ENCODE results near the gene AMOTL1. TPM values are rescaled to one million over a fixed set of nuclear protein-coding genes. Genes with fewer than 3 reads are reported as not detected.
A peak's percentile ranks its signal among the peaks of the same experiment; 100 is the strongest.

AMOTL1 gene
- total and polyA plus RNA-seq, 2 of the 8 experiments (the other 6 are each of a cell fraction or from before 2014, with no cell fraction given): 9.0 to 27.6 TPM

DNA sequence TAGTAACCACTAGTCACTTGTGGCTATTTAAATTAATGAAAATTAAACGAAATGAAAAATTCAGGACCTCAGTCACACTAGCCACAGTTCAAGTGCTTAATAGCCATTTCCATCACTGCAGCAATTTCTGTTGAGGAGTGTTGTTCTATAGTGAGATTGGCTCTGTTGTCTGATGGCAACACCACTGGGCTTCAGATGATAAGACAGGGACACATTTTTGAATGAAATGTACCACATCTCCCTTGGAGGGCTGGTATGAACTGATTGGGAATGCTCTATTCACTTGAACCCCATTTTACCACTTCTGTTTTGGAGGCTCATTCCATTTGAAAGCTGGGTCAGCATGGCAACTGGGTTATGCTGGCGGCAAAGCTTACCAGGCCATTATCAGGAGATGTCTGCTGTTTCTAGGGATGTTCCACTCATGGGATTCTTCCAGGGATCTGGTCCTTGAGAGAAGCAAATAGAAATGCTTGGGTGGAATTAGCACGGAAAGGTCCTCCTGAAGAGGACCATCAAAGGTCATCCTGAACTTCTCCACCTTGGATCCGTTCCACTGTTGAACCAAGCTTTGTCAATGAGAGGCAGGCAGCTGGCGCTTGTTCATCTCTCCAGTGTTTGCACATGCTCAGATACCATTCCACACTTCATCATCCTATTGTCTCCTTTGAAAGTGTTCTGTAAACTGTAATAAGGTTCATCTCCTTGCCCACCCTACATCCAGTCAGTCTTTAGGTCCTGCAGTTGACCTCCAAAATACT lies 7.6 kb downstream of the AMOTL1 start:
- no peaks in the 10 kb centered on the region for H3K27me3 ChIP-seq (replicated peaks in 1 of 4; ENCODE audit: control insufficient read depth in 3 of 4, extremely low read depth in 1 of 4, insufficient read depth in 3 of 4, low read length in 3 of 4)
- H3K14ac ChIP-seq (ENCODE audit: insufficient read length): no peak overlapping the region
- H3K9me3 ChIP-seq (ENCODE audit: insufficient read depth in 2 of 2, low read depth in 1 of 2, low read length in 1 of 2): no peaks in the 10 kb centered on the region; a peak in 1 of 4 replicates
- H2AFZ ChIP-seq (ENCODE audit: low read length): no peak overlapping the region
- no peak overlapping the region for H3K4ac ChIP-seq (replicated peaks; ENCODE audit: insufficient read length, low read depth, low read length)
- ChIA-PET CTCF (ENCODE audit: partially characterized antibody) (interaction anchor here (0.8 to 1.6 kb wide), 4 partner anchors 11 to 153 kb away, joined by 3 to 7 read pairs (median 4); no protein-coding TSS in a partner anchor), POLR2A (ENCODE audit: partially characterized antibody) (interaction anchor here (1.7 kb wide), 1 partner anchor 7 kb away, joined by 4 read pairs; the partner anchor contains the start of gene AMOTL1)
- H4K8ac ChIP-seq (ENCODE audit: extremely low read depth, insufficient read depth, low read length): no peak overlapping the region
- no peak overlapping the region for H3K18ac ChIP-seq (ENCODE audit: extremely low read depth, low read length)
- no peak overlapping the region for H2BK20ac ChIP-seq (ENCODE audit: low read length)
- H3K56ac ChIP-seq (replicated peaks; ENCODE audit: insufficient read length, low read depth, low read length): no peak overlapping the region
- H3K23me2 ChIP-seq (ENCODE audit: low read depth, low read length): no peaks in the 10 kb centered on the region
- no peak overlapping the region for H4K91ac ChIP-seq (replicated peaks; ENCODE audit: insufficient read length, low read length)
- H3K4me2 ChIP-seq (ENCODE audit: insufficient read depth in 1 of 2, low read depth in 2 of 2, low read length in 2 of 2): no peak overlapping the region
- TF ChIP-seq SAP30 (IDR thresholded peaks at IDR 0.05; ENCODE audit: insufficient read depth, insufficient replicate concordance, low read length) (no peak), JUND (IDR thresholded peaks at IDR 0.05; ENCODE audit: low read length) (no peak), PHF8 (conservative IDR thresholded peaks at IDR 0.05; ENCODE audit: low read depth, low read length) (no peak), MAFK (IDR thresholded peaks at IDR 0.05; ENCODE audit: low read depth, low read length) (no peak), ASH2L (IDR thresholded peaks at IDR 0.05; ENCODE audit: low read length) (no peak), NANOG (IDR thresholded peaks at IDR 0.05; ENCODE audit: insufficient read depth, low read depth, low read length, poor library complexity, severe bottlenecking) (no peak), BCL11A (IDR thresholded peaks at IDR 0.05; ENCODE audit: low read depth in 2 of 2, low read length in 2 of 2) (no peak), HDAC2 (IDR thresholded peaks at IDR 0.05; ENCODE audit: borderline replicate concordance in 1 of 2, low read depth in 2 of 2, low read length in 2 of 2) (no peak)
- TF ChIP-seq, protein P1, sequence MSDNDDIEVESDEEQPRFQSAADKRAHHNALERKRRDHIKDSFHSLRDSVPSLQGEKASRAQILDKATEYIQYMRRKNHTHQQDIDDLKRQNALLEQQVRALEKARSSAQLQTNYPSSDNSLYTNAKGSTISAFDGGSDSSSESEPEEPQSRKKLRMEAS (IDR thresholded peaks at IDR 0.05): no peak
- no peak overlapping the region for H2BK120ac ChIP-seq (replicated peaks; ENCODE audit: low read depth, low read length)
- no peak overlapping the region for H4K5ac ChIP-seq (ENCODE audit: insufficient read length, low read depth, low read length)
- H3K9ac ChIP-seq (replicated peaks in 1 of 4; ENCODE audit: extremely low read depth in 1 of 4, low read depth in 3 of 4, low read length in 3 of 4): no peak overlapping the region
- H3K79me1 ChIP-seq (ENCODE audit: low read depth, low read length): peaks cover 6% of the 10 kb centered on the region
- 0 out of 2 replicates have a peak overlapping the region, but pooled peaks have one; percentile 1 for H2BK15ac ChIP-seq (ENCODE audit: low read length)
- H2BK12ac ChIP-seq (ENCODE audit: low read depth, low read length): peak overlapping the region; percentile 75; the same call in 1 of the 2 replicates
- no peaks in the 10 kb centered on the region for H3K36me3 ChIP-seq (ENCODE audit: control insufficient read depth in 2 of 4, insufficient read depth in 4 of 4, low read length in 3 of 4)
- WGBS, 2 experiments (ENCODE audit: extremely low coverage in 1 of 2, insufficient coverage in 1 of 2, insufficient read length in 1 of 2, insufficient replicate concordance in 2 of 2, low coverage in 1 of 2, low lambda C conversion rate in 2 of 2, missing lambda C conversion rate in 1 of 2): 92% methylated on average over 5 of the region's 5 CpGs; no CpG with 5 or more reads in 1 of the 2 experiments
- peak overlapping the region; percentile 29; the same call in 1 of the 2 replicates for H2AK5ac ChIP-seq (ENCODE audit: low read depth, low read length)
- no peak overlapping the region for H3K4me3 ChIP-seq (ENCODE audit: extremely low read depth in 1 of 4, insufficient read depth in 2 of 4, low read depth in 3 of 4, low read length in 4 of 4)
- DNase-seq (ENCODE audit: low read depth in 1 of 2, low spot score in 2 of 2): no peak
- H3K4me1 ChIP-seq (replicated peaks in 1 of 4; ENCODE audit: control insufficient read depth in 3 of 4, insufficient read depth in 4 of 4, low read length in 3 of 4): peaks cover 0 to 8% (median 6%) of the 10 kb centered on the region in 4 experiments; a peak in 5 of 7 replicates
- peaks cover 0 to 8% of the 10 kb centered on the region in 2 experiments for H4K20me1 ChIP-seq (replicated peaks in 1 of 2; ENCODE audit: control insufficient read depth in 1 of 2, insufficient read depth in 2 of 2, low read length in 2 of 2)
- FAIRE-seq: no peak
- H2BK5ac ChIP-seq (ENCODE audit: low read depth, low read length): peak overlapping the region; percentile 42; the same call in 1 of the 2 replicates
- H3K27ac ChIP-seq (ENCODE audit: low read depth, low read length): no peak overlapping the region
- H3K23ac ChIP-seq (ENCODE audit: insufficient read length): no peak overlapping the region
- H3K79me2 ChIP-seq (ENCODE audit: control insufficient read depth in 1 of 2, insufficient read depth in 2 of 2, low read length in 2 of 2): peaks cover 18 to 99% of the 10 kb centered on the region in 2 experiments
